Subcutaneous abdominal adipose tissue (tissue), 5 donors: ENCODE measurements around the gene ILDR2.

Experiments
- H3K27ac ChIP-seq: one replicate; pipeline ENCODE4 v1.7.0; 2013; ENCODE audit warnings: low read depth, mild to moderate bottlenecking, inconsistent platforms, low read length, moderate library complexity
- H3K27me3 ChIP-seq, 5 donors: one replicate each; pipeline ENCODE4 v1.7.0; 2013; ENCODE audit warnings: low read length in 5 of 5, inconsistent platforms in 1 of 5; ENCODE audit not compliant: control insufficient read depth in 5 of 5, insufficient read depth in 4 of 5
- H3K36me3 ChIP-seq, 5 donors: one replicate each; pipeline ENCODE4 v1.7.0; 2013; ENCODE audit warnings: low read length in 5 of 5; ENCODE audit not compliant: control insufficient read depth in 5 of 5, insufficient read depth in 5 of 5
- H3K4me1 ChIP-seq, 5 donors: one replicate each; pipeline ENCODE4 v1.7.0; 2013; ENCODE audit warnings: low read length in 5 of 5, mild to moderate bottlenecking in 3 of 5, moderate library complexity in 1 of 5; ENCODE audit not compliant: control insufficient read depth in 5 of 5, insufficient read depth in 5 of 5
- H3K4me3 ChIP-seq, 5 donors: one replicate each; pipeline ENCODE4 v1.7.0; 2013; ENCODE audit warnings: low read length in 5 of 5, low read depth in 1 of 5
- H3K9ac ChIP-seq, 5 donors: one replicate each; pipeline ENCODE4 v1.7.0; 2013; ENCODE audit warnings: low read length in 5 of 5, mild to moderate bottlenecking in 4 of 5, moderate library complexity in 3 of 5
- H3K9me3 ChIP-seq, 5 donors: one replicate each; pipeline ENCODE4 v1.7.0; 2013; ENCODE audit warnings: low read length in 5 of 5; ENCODE audit not compliant: control insufficient read depth in 5 of 5
- donor health status: healthy.
- donor health status: healthy.
- donor health status: healthy.
- donor health status: healthy.
- donor health status: healthy.

Gene ILDR2

DNA sequence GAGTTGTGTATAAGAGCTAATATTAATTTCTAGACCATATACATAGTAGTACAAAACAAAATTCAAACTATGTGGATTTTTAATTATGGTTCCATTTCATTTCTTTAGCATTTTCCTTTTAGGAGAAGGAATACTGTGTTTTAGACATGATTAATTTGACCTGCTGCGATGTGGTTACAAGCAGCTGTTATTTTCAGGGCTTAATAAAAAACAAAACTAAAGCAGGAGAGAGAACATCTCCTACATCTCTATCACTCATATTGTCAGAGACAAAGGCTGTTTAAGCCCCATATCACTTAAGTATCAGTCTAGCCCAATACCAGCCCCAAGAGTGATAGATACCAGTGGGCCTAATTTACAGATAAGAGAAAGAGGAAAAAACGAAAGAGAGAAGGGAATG, 47.6 kb downstream of the ILDR2 start:
- H3K9me3 ChIP-seq: no peaks in the 10 kb centered on the region
- no peak overlapping the region for H3K9ac ChIP-seq
- H3K4me1 ChIP-seq: no peaks in the 10 kb centered on the region
- peaks cover 0 to 4% (median under 1%) of the 10 kb centered on the region in 5 donors for H3K27me3 ChIP-seq
- H3K4me3 ChIP-seq: no peak overlapping the region
- no peak overlapping the region for H3K27ac ChIP-seq
- H3K36me3 ChIP-seq: no peaks in the 10 kb centered on the region

DNA sequence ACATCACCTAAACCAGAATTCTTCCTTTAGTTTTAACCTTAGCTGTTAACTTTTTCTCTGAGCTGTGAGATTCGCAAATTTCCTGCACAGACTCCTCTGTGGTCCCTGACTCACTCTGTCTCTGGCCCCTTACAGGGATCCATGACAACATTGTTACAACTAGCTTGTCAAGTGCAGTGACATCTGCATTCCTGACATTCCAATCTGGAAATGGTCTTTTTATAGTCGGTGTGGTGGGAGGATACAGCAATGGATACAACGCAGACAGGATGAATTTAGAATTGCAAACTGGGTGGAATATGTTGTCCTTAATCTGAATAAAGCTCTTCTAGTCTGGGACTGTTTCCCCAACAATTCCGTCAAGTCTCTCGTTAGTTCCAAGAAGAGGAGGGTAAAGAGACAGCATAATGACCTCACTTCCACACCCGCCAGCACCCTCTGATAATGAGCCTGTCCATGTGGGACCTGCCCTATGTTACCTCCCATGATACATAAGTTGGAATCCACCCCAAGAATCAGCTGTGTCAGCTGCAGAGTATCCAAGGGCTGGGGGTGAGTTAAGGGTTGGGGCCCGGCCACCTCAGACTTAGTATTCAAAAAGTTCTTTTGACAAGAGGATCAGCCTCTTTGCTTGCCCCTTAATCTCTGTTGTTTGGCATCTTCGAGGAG, 49.4 kb downstream of the ILDR2 start:
- H3K9me3 ChIP-seq: no peaks in the 10 kb centered on the region
- no peak overlapping the region for H3K27ac ChIP-seq
- H3K9ac ChIP-seq: no peak overlapping the region
- peaks cover 4 to 14% (median 12%) of the 10 kb centered on the region in 5 donors for H3K27me3 ChIP-seq
- H3K36me3 ChIP-seq: no peaks in the 10 kb centered on the region
- H3K4me1 ChIP-seq: peaks cover 0 to 4% (median 2%) of the 10 kb centered on the region in 5 donors
- H3K4me3 ChIP-seq: no peak overlapping the region

DNA sequence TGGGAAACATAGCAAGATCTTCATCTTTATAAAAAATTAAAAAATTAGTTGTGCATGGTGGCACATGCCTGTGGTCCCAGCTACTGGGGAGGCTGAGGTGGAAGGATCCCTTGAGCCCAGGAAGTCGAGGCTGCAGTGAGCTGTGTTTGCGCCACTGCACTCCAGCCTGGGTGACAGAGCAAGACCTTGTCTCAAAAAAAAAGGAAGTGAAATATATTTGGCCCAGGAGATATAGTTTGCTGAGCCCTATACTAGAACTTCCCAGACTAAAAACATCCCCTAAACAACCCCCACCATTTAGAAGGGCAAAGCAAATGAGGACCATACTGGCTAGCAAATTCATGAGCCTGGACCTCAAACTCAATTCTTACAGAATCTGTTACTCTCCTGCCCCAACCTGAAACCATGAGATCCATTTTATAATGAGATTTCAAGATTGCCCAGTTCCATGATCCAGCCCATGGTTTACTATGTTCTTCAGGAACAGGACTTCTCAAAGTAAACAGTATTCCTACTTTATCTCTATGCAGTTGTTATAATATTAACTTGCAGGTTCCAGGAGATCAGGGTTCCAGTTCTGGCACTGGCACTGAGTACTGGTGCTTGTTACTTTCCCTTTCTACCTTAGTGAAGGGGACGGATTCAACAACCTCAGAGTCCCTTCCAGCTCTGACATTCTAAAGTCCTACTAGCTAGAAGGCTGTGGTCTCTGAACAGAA, 50.4 kb downstream of the ILDR2 start:
- H3K9ac ChIP-seq: no peak overlapping the region
- peaks cover 0 to 10% (median 8%) of the 10 kb centered on the region in 5 donors for H3K4me1 ChIP-seq
- no peaks in the 10 kb centered on the region for H3K36me3 ChIP-seq
- peaks cover 13 to 24% (median 22%) of the 10 kb centered on the region in 5 donors for H3K27me3 ChIP-seq
- no peaks in the 10 kb centered on the region for H3K9me3 ChIP-seq
- no peak overlapping the region for H3K4me3 ChIP-seq
- H3K27ac ChIP-seq: no peak overlapping the region

DNA sequence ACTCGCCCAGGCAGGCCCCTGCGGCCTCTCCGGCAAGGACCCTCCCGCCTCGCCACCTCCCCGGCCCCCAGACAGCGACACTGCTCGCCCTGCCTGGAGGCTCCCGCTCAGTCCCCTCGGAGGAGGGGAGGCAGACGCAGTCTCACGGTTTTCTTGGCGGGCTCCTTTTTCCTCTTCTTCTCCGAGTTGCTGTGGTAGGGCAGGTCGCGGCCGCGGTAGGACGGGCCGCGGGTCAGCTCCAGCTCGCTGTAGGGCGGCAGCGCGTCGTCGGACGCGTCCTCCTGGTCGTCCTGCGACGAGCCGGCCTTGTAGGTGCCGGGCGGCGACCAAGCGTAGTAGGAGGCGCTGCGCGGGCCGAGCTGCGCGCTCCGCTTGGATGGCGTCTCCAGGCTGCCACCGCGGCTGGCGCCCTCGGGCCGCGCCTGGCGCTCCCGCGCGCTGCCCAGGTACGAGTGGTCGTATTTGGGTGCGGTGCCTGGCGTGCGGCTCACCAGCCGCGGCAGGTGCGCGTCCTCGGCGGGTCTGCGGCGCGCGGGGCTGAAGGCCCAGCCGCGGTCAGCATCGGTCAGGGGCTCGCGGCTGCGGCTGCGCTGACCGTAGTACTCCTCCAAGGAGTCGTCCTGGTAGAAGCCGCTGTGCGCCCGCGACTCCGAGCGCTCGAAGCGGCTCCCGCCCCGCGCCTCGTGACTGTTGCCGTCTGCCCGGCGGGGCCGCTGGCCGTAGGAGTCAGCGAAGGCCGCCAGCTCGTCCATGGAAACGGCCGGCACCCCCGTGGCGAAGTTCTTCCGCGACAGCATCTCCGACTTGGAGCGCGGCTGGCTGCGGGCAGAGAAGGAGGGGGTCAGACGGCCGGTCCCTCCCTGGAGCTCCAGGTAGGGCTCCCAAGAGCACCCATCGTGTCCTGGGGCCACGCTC, 54.5 kb downstream of the ILDR2 start:
- no peak overlapping the region for H3K27ac ChIP-seq
- no peaks in the 10 kb centered on the region for H3K36me3 ChIP-seq
- H3K9ac ChIP-seq: no peak overlapping the region
- no peaks in the 10 kb centered on the region for H3K9me3 ChIP-seq
- H3K27me3 ChIP-seq: peaks cover 16 to 39% (median 34%) of the 10 kb centered on the region in 5 donors
- peak overlapping the region in 4 of 5 donors; percentile 8 to 54 (median 42) for H3K4me3 ChIP-seq
- peaks cover 0 to 10% (median 8%) of the 10 kb centered on the region in 5 donors for H3K4me1 ChIP-seq

DNA sequence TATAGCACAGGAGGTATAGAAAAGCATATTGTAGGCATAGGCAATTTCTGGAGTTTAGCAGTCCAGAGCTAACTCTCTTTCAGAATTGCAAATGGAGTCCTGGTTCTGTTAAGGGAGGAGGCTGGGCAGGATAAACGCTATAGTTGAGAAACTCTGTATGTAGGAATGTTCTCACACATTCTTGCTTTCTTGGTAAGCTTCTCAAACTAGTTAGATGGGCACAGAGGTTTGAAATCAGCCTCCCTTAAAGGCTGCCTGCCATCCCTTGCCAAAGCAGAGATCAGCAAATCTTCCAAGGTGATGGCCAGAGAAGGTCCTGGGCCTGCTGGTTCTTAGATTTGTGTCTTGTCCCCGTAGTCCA, 56.4 kb downstream of the ILDR2 start:
- Histone ChIP-seq H3K4me3 (no peak overlapping the region), H3K9ac (no peak overlapping the region), H3K9me3 (no peaks in the 10 kb centered on the region), H3K4me1 (peaks cover 0 to 10% (median 8%) of the 10 kb centered on the region in 5 donors), H3K27me3 (peaks cover 16 to 39% (median 31%) of the 10 kb centered on the region in 5 donors), H3K36me3 (no peaks in the 10 kb centered on the region), H3K27ac (no peak overlapping the region)

DNA sequence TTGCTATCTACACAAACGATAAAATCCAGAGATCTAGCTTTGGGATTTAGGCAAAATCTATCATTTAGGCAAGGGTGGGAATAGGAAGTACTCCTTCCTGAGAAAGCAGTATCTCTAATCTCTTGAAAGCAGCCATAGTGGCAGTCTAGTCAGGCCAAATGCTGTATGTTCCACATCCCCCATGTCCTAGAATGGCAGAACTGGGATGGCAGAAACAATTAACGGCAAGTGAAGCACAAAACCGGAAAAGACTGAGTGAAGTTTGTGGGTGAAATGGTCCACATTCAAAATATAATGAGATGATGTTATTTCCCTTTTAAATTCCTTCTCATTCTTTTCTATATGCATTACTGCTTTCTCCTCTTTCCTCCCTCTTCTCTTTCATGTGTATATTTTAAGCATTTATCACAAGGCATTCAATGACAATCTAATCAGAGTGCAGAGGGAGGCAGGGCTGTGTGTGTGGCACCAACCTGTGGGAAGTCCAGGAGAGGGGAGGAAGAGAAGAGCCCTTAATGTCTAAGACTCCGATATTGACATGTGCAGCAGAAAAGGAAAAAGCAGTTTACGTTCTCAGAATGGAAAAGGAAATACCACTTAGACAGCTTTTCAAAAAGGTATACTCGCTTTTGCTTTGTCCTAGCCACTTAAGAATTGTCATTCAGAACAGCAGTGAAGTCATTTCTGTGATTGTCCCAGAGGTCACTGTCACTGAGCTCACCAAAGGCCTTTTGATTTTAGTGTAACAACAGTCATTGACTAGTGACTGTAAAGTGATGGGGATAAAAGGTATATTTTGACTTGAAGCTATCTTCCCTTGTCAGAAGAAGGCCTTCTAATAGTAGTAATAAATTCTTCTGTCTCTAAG, 57.0 kb downstream of the ILDR2 start:
- Histone ChIP-seq H3K9me3 (no peaks in the 10 kb centered on the region), H3K27me3 (peaks cover 16 to 39% (median 33%) of the 10 kb centered on the region in 5 donors), H3K36me3 (no peaks in the 10 kb centered on the region), H3K27ac (no peak overlapping the region), H3K4me3 (no peak overlapping the region), H3K4me1 (peaks cover 0 to 10% (median 8%) of the 10 kb centered on the region in 5 donors), H3K9ac (no peak overlapping the region)

DNA sequence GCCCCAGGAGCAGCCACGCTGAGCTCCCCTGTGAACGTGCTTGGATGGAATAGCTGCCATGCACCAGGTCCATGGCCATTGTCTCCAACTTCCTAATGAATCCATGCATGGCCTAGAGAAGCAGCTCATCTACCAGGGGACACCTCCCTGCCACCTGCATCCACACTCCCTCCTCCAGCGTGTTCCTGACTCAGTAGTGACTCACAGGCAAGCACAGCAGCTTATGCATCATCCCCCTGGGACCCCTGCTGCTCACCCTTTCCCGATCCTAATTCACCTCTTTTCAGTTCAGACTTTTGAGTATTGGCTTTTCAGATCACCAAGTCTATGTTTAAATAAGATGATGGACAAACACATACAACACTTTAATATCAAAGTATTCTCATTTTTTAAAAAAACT, 59.4 kb downstream of the ILDR2 start:
- Histone ChIP-seq H3K4me3 (no peak overlapping the region), H3K27ac (no peak overlapping the region), H3K9me3 (peaks cover 0 to 3% (median 0%) of the 10 kb centered on the region in 5 donors), H3K9ac (no peak overlapping the region), H3K36me3 (no peaks in the 10 kb centered on the region), H3K27me3 (peaks cover 12 to 25% (median 22%) of the 10 kb centered on the region in 5 donors), H3K4me1 (peaks cover 0 to 7% (median 6%) of the 10 kb centered on the region in 5 donors)

DNA sequence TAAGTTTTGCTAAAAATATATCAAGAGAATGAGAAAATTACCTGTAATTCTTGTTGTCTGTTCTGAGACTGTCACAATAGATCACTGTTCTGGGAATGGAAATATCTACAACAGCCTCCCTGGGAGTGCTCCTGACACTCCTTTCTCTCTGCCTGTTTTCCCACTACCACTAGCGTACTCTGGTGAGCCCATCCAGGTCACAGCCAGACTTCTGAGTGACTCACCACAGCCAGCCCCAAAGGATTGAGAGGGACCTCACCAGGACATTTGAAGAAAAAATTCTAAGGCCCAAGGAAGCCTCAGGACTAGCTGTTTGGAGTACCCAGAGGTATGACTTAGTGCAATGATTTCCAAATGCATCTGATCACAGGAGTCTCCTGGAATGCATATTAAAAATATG, 60.3 kb downstream of the ILDR2 start:
- Histone ChIP-seq H3K9ac (no peak overlapping the region), H3K27ac (no peak overlapping the region), H3K27me3 (peaks cover 4 to 17% (median 13%) of the 10 kb centered on the region in 5 donors), H3K9me3 (peaks cover 0 to 3% (median 0%) of the 10 kb centered on the region in 5 donors), H3K36me3 (no peaks in the 10 kb centered on the region), H3K4me1 (no peaks in the 10 kb centered on the region), H3K4me3 (no peak overlapping the region)

DNA sequence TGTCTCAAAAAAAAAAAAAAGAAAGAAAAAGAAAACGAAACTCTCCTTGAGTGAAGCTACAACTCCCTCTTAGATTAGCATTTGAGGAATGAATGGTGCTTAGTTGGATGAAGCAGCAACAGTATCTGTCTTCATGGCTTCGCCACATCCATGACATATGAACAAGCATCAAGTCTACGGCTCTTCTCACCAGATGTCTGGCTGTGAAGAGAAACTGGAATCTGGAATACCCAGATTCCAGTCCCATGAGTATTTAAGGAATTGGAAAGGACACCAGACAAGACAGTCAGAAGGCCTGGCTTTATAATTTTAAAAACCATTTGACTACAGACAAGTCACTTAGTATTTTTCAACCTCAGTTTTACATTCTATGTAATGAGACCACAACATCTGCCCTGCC, 61.2 kb downstream of the ILDR2 start:
- Histone ChIP-seq H3K36me3 (no peaks in the 10 kb centered on the region), H3K27ac (no peak overlapping the region)

More for the DNA sequence above, 61.2 kb downstream of the ILDR2 start:
- Histone ChIP-seq H3K9me3 (peaks cover 0 to 3% (median 0%) of the 10 kb centered on the region in 5 donors), H3K4me1 (no peaks in the 10 kb centered on the region), H3K4me3 (no peak overlapping the region), H3K27me3 (peaks cover 3 to 11% (median 5%) of the 10 kb centered on the region in 5 donors), H3K9ac (peak overlapping the region in 1 of 5 donors; percentile 14)
